Measurements from ENCODE around the gene TAS1R1. TPM values are rescaled to one million over a fixed set of nuclear protein-coding genes. Genes with fewer than 3 reads are reported as not detected.
A peak's percentile ranks its signal among the peaks of the same experiment; 100 is the strongest.

TAS1R1 gene
- total RNA-seq, 2 experiments from 2014 or later: not detected

- H3K36me3 Mint-ChIP-seq (ENCODE audit: low read depth): peaks cover 10% of the 10 kb centered on the region
- CTCF ChIA-PET: interaction anchor here (0.8 to 1.4 kb wide), 4 partner anchors 9 to 98 kb away, joined by 3 to 5 read pairs (median 4); partner anchors contain the start of gene NOL9
- no peak overlapping the region for H3K27ac Mint-ChIP-seq
- no peak overlapping the region for H3K4me3 Mint-ChIP-seq
- POLR2A ChIA-PET: no interaction called here
- no peaks in the 10 kb centered on the region for H3K9me3 Mint-ChIP-seq
- H3K4me1 Mint-ChIP-seq: peaks cover 31% of the 10 kb centered on the region
- H3K27me3 Mint-ChIP-seq: no peaks in the 10 kb centered on the region
- no peak for DNase-seq
Measured at GRCh38 chr1:6588893-6589520, 33.9 kb downstream of the TAS1R1 start.

GRCh38 chr1:6590046-6590445 lies 34.9 kb downstream of the TAS1R1 start:
- no peak for DNase-seq
- no peaks in the 10 kb centered on the region for H3K27me3 Mint-ChIP-seq
- no peak overlapping the region for H3K27ac Mint-ChIP-seq
- no peak overlapping the region for H3K4me3 Mint-ChIP-seq
- no peaks in the 10 kb centered on the region for H3K9me3 Mint-ChIP-seq
- ChIA-PET CTCF (interaction anchor here (0.8 to 0.9 kb wide), 2 partner anchors 8 to 99 kb away, joined by 3 to 4 read pairs; no protein-coding TSS in a partner anchor), POLR2A (no interaction called here)
- H3K36me3 Mint-ChIP-seq (ENCODE audit: low read depth): peaks cover 16% of the 10 kb centered on the region
- H3K4me1 Mint-ChIP-seq: peaks cover 32% of the 10 kb centered on the region

- CTCF ChIA-PET: interaction anchor here (0.6 to 3.1 kb wide), 2 partner anchors 11 to 113 kb away, joined by 4 to 13 read pairs; partner anchors contain the start of gene KLHL21
- Mint-ChIP-seq H3K4me1 (peaks cover 33% of the 10 kb centered on the region), H3K4me3 (no peak overlapping the region), H3K36me3 (ENCODE audit: low read depth) (peaks cover 27% of the 10 kb centered on the region), H3K9me3 (no peaks in the 10 kb centered on the region), H3K27me3 (no peaks in the 10 kb centered on the region), H3K27ac (peak overlapping the region; percentile 28)
- POLR2A ChIA-PET: no interaction called here
- no peak for DNase-seq
Measured at GRCh38 chr1:6591222-6591621, 36.1 kb downstream of the TAS1R1 start.

- POLR2A ChIA-PET: no interaction called here
- CTCF ChIA-PET: interaction anchor here (0.6 to 3.1 kb wide), 3 partner anchors 10 to 278 kb away, joined by 3 to 13 read pairs (median 4); partner anchors contain the start of gene KLHL21
- Mint-ChIP-seq H3K27ac (peak overlapping the region; percentile 28), H3K27me3 (no peaks in the 10 kb centered on the region), H3K4me3 (no peak overlapping the region), H3K4me1 (peaks cover 36% of the 10 kb centered on the region), H3K9me3 (no peaks in the 10 kb centered on the region), H3K36me3 (ENCODE audit: low read depth) (peaks cover 31% of the 10 kb centered on the region)
- no peak for DNase-seq
Measured at GRCh38 chr1:6591644-6592043, 36.5 kb downstream of the TAS1R1 start.

GRCh38 chr1:6592441-6592840 lies 37.3 kb downstream of the TAS1R1 start:
- H3K4me3 Mint-ChIP-seq: no peak overlapping the region
- H3K36me3 Mint-ChIP-seq (ENCODE audit: low read depth): peaks cover 34% of the 10 kb centered on the region
- H3K27ac Mint-ChIP-seq: peak overlapping the region; percentile 19
- no peaks in the 10 kb centered on the region for H3K27me3 Mint-ChIP-seq
- POLR2A ChIA-PET: no interaction called here
- no peaks in the 10 kb centered on the region for H3K9me3 Mint-ChIP-seq
- no peak for DNase-seq
- CTCF ChIA-PET: interaction anchor here (0.6 to 3.1 kb wide), 2 partner anchors 9 to 126 kb away, joined by 3 to 13 read pairs; partner anchors contain the start of gene KLHL21
- peaks cover 37% of the 10 kb centered on the region for H3K4me1 Mint-ChIP-seq

- ChIA-PET POLR2A (no interaction called here), CTCF (interaction anchor here (0.6 to 3.1 kb wide), 3 partner anchors 9 to 125 kb away, joined by 3 to 13 read pairs (median 4); partner anchors contain the start of genes KLHL21 and NOL9)
- no peak overlapping the region for H3K27ac Mint-ChIP-seq
- no peaks in the 10 kb centered on the region for H3K27me3 Mint-ChIP-seq
- H3K4me1 Mint-ChIP-seq: peaks cover 35% of the 10 kb centered on the region
- no peak overlapping the region for H3K4me3 Mint-ChIP-seq
- H3K9me3 Mint-ChIP-seq: no peaks in the 10 kb centered on the region
- peaks cover 32% of the 10 kb centered on the region for H3K36me3 Mint-ChIP-seq (ENCODE audit: low read depth)
- no peak for DNase-seq
Measured at GRCh38 chr1:6592865-6593593, 37.9 kb downstream of the TAS1R1 start.

GRCh38 chr1:6593810-6594209 lies 38.7 kb downstream of the TAS1R1 start:
- no peak for DNase-seq
- ChIA-PET CTCF (interaction anchor here (1.6 kb wide), 1 partner anchor 39 kb away, joined by 4 read pairs; the partner anchor contains the start of gene NOL9), POLR2A (interaction anchor here (0.7 kb wide), 1 partner anchor 194 kb away, joined by 3 read pairs; no protein-coding TSS in a partner anchor)
- Mint-ChIP-seq H3K4me1 (peaks cover 37% of the 10 kb centered on the region), H3K27me3 (no peaks in the 10 kb centered on the region), H3K36me3 (ENCODE audit: low read depth) (peaks cover 33% of the 10 kb centered on the region), H3K9me3 (no peaks in the 10 kb centered on the region), H3K4me3 (no peak overlapping the region), H3K27ac (peak overlapping the region; percentile 31)

GRCh38 chr1:6594977-6595740 lies 40.1 kb downstream of the TAS1R1 start:
- H3K4me3 Mint-ChIP-seq: no peak overlapping the region
- ChIA-PET CTCF (interaction anchor here (0.6 to 1.6 kb wide), 3 partner anchors 40 to 62 kb away, joined by 3 to 4 read pairs (median 3); partner anchors contain the start of genes NOL9 and TAS1R1), POLR2A (no interaction called here)
- no peaks in the 10 kb centered on the region for H3K9me3 Mint-ChIP-seq
- peaks cover 49% of the 10 kb centered on the region for H3K4me1 Mint-ChIP-seq
- no peak overlapping the region for H3K27ac Mint-ChIP-seq
- peaks cover 36% of the 10 kb centered on the region for H3K36me3 Mint-ChIP-seq (ENCODE audit: low read depth)
- no peaks in the 10 kb centered on the region for H3K27me3 Mint-ChIP-seq
- no peak for DNase-seq

- CTCF ChIA-PET: no interaction called here
- Mint-ChIP-seq H3K27ac (no peak overlapping the region), H3K4me1 (peaks cover 46% of the 10 kb centered on the region), H3K9me3 (no peaks in the 10 kb centered on the region), H3K27me3 (no peaks in the 10 kb centered on the region), H3K4me3 (no peak overlapping the region), H3K36me3 (ENCODE audit: low read depth) (peaks cover 42% of the 10 kb centered on the region)
- no peak for DNase-seq
- POLR2A ChIA-PET: no interaction called here
Measured at GRCh38 chr1:6596351-6596750, 41.2 kb downstream of the TAS1R1 start.

GRCh38 chr1:6596886-6597776 lies 42.0 kb downstream of the TAS1R1 start:
- POLR2A ChIA-PET: interaction anchor here (0.6 kb wide), 1 partner anchor 13 kb away, joined by 3 read pairs; no protein-coding TSS in a partner anchor
- no peak for DNase-seq
- CTCF ChIA-PET: interaction anchor here (1.0 to 1.6 kb wide), 2 partner anchors 8 to 17 kb away, joined by 4 read pairs; partner anchors contain the start of gene ZBTB48
- H3K27me3 Mint-ChIP-seq: no peaks in the 10 kb centered on the region
- H3K27ac Mint-ChIP-seq: no peak overlapping the region
- peaks cover 39% of the 10 kb centered on the region for H3K4me1 Mint-ChIP-seq
- H3K36me3 Mint-ChIP-seq (ENCODE audit: low read depth): peaks cover 42% of the 10 kb centered on the region
- H3K9me3 Mint-ChIP-seq: no peaks in the 10 kb centered on the region
- H3K4me3 Mint-ChIP-seq: no peak overlapping the region

- CTCF ChIA-PET: interaction anchor here (1.0 to 1.6 kb wide), 3 partner anchors 8 to 43 kb away, joined by 4 read pairs; partner anchors contain the start of genes NOL9 and ZBTB48
- no peak overlapping the region for H3K4me3 Mint-ChIP-seq
Measured at GRCh38 chr1:6597777-6598131, 42.6 kb downstream of the TAS1R1 start.

More at GRCh38 chr1:6597777-6598131, 42.6 kb downstream of the TAS1R1 start:
- no peak for DNase-seq
- peaks cover 35% of the 10 kb centered on the region for H3K4me1 Mint-ChIP-seq
- H3K36me3 Mint-ChIP-seq (ENCODE audit: low read depth): peaks cover 42% of the 10 kb centered on the region
- H3K27me3 Mint-ChIP-seq: no peaks in the 10 kb centered on the region
- peak overlapping the region; percentile 36 for H3K27ac Mint-ChIP-seq
- POLR2A ChIA-PET: interaction anchor here (0.6 kb wide), 1 partner anchor 14 kb away, joined by 3 read pairs; no protein-coding TSS in a partner anchor
- H3K9me3 Mint-ChIP-seq: no peaks in the 10 kb centered on the region
